ENCODE measurements around the gene METTL6.
A peak's percentile ranks its signal among the peaks of the same experiment; 100 is the strongest.
"Not testable (repeated sequence)": the region's sequence is repeated elsewhere in the genome, so short reads cannot be mapped to it uniquely, and the experiment has no call there.

METTL6 gene

DNA sequence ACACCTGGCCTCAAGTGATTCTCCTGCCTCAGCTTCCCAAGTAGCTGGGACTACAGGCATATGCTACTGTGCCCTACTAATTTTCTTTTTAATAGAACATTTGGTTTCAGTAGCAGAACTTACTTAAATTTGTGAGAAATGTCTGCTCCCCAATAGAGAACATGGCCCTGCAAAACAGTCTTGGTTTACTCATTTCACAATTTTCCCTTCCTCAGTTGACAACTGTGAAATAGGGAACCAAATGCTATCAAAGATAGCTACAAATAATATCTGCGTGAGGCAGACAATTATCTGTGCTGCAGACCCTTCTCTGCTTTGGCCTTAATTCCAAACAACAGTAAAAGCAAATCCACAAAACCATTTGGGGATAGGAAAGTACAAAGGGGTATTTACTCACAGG lies 22.6 kb downstream of the METTL6 start:
- DNase-seq (ENCODE audit: low read depth in 2 of 2): no peak

DNA sequence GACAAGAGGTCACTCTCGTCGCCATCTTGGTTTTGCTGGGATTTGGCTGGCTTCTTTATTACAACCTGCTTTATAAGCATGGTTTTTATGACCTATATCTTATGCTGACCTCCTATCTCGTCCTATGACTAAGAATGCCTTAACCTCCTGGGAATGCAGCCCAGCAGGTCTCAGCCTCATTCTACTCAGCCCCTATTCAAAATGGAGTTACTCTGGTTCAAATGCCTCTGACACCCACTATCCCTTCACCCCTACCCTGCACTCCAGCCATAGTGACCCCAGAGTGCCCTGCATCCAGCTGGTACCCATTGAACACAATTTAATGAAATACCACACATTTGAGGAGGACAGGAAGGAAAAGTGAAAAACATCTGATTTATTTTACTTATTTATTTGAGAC lies 23.4 kb downstream of the METTL6 start:
- DNase-seq (ENCODE audit: low read depth in 2 of 2): no peak

DNA sequence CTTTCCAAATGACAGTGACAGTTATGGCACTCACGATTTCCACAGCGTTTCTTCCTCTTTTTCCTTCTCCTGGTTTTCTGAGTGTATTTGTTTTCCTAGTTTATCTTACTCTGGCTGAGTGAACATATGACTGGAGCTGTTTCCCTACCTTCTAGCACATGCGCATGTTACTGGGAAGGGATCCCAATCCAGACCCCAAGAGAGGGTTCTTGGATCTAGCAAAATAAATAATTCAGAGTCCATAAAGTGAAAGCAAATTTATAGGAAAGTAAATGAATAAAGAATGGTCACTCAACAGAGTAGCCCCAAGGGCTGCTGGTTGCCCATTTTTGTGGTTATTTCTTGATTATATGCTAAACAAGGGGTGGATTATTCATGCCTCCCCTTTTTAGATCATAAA lies 23.8 kb downstream of the METTL6 start:
- no peak for DNase-seq (ENCODE audit: low read depth in 2 of 2)

DNA sequence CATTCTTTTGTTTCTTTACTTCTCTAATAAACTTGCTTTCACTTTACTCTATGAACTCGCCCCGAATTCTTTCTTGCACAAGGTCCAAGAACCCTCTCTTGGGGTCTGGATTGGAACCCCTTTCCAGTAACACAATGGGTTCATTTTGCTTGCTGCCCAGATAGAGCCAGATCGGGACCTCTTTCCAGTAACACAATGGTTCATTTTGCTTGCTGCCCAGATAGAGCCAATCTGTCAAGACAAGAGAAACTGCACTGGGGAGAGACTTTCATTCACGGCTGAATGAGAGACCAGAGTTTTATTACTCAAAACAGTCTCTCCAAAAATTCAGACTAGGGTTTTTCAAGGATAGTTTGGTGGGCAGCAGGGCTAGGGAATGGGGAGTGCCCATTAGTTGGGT lies 25.4 kb downstream of the METTL6 start:
- no peak for DNase-seq (ENCODE audit: low read depth in 2 of 2)

DNA sequence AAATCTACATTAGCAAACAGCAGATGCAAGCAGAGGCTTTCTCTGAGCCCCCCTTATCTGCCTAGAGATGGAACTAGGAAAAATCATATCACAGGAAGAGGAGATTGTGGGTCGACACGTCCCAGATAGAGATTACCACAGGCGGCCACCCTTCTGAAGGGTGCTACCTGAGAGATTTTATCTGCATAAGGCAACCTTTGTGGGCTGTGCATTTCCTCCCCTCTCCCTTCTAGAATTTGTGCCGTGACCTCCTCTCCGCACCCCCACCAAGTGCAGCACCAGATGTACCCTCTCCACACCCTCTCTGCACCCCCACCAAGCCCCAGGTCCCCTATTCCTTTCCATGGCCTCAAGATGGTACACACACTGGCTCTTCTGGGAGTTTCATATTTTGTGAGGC lies 27.4 kb downstream of the METTL6 start:
- no peak for DNase-seq (ENCODE audit: low read depth in 2 of 2)

DNA sequence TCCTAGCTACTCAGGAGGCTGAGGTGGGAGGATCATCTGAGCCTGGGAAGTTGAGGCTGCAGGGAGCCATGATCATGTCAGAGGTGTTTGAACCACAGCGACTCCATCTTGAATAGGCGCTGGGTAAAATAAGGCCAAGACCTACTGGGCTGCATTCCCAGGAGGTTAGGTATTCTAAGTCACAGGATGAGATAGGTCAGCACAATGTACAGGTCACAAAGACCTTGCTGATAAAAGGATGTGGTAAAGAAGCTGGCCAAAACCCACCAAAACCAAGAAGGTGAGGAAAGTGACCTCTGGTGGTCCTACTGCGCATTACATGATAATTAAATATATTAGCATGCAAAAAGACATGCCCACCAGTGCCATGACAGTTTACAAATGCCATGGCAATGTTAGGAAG lies 28.6 kb downstream of the METTL6 start:
- not testable (repeated sequence) for DNase-seq (ENCODE audit: low read depth in 2 of 2)

DNA sequence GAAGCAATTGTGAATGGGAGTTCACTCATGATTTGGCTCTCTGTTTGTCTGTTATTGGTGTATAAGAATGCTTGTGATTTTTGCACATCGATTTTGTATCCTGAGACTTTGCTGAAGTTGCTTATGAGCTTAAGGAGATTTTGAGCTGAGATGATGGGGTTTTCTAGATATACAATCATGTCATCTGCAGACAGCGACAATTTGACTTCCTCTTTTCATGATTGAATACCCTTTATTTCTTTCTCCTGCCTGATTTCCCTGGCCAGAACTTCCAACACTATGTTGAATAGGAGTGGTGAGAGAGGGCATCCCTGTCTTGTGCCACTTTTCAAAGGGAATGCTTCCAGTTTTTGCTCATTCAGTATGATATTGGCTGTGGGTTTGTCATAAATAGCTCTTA lies 34.1 kb downstream of the METTL6 start:
- DNase-seq (ENCODE audit: low read depth in 2 of 2): not testable (repeated sequence)

DNA sequence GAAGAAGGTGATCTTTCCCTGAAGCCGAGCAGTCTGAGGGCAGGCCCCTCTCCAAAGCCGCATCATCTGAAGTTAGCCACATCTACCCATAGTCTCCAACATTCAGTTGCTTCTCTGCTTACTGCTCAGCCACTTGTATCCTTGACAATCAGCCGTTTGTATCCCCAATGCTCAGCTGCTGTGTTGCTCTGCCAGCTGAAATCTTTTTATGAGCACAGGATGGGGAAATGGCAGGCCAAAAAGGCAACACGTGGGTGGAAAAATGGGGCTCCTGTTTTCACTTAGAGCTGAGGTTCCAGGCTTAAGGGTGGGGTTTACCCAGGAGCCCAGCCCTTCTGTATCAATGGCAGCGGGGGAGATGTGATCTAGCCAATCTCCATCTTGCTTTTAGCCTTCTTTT lies 36.3 kb downstream of the METTL6 start:
- DNase-seq (ENCODE audit: low read depth in 2 of 2): no peak

DNA sequence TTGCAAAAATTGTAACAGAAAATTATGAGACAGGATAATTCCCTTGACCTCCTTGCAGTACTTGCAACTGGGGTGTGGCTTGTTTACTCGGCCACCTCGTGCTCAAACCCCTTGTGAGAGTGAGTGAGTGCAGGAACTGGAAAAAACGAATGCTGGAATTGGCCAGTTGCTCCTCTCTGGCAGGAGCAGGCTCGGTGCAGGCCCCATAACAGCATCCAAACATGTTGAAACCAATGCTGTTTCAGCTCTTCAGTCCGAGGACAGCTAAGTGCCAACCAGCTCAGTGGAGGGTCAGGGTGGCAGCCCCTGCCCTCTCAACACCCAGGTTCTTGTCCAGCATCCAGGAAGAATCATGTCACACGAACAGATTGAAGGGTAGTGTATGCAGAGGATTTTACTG lies 36.9 kb downstream of the METTL6 start:
- no peak for DNase-seq (ENCODE audit: low read depth in 2 of 2)

DNA sequence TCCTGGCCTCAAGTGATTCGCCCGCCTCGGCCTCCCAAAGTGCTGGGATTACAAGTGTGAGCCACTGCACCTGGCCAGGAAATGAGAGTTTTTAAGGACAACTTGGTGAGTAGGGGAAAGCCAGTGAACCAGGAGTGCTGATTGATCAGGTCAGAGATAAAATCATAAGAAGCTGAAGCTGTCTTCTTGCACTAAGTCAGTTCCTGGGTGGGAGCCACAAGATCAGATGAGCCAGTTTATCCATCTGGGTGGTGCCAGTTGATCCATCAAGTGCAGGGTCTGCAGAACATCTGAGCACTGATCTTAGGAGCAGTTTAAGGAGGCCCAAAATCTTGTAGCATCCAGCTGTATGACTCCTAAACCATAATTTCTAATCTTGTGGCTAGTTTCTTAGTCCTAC lies 39.0 kb downstream of the METTL6 start:
- DNase-seq (ENCODE audit: low read depth in 2 of 2): not testable (repeated sequence)

DNA sequence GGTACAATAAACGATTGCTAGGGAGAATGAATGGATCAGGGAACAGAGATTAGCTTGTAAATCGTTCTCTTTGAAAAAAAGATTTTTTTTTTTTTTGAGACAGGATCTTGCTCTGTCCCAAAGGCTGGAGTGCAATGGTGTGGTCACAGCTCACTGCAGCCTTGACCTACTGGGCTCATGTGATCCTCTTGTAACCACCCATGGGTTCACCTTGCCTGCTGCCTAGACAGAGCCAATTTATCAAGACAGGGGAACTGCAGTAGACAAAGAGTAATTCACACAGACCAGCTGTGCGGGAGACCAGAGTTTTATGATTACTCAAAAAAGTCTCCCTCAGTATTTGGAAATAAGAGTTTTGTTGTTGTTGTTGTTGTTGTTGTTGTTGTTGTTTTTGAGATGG lies 39.6 kb downstream of the METTL6 start:
- no peak for DNase-seq (ENCODE audit: low read depth in 2 of 2)

DNA sequence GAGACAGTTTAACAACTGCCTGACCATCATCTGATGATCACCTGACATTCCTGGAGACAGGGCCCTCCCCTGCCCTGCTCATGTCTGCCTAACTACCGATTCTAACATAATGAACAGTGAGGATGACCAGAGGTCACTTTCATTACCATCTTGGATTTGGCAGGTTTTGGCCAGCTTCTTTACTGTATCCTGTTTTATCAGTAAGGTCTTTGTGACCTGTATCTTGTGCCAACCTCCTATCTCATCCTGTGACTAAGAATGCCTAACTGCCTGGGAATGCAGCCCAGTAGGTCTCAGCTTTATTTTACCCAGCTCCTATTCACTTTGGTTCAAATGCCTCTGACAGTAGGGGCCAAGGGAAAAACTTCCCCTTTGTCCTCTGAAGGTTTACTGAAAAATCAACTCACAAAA lies 40.2 kb downstream of the METTL6 start:
- DNase-seq (ENCODE audit: low read depth in 2 of 2): no peak

DNA sequence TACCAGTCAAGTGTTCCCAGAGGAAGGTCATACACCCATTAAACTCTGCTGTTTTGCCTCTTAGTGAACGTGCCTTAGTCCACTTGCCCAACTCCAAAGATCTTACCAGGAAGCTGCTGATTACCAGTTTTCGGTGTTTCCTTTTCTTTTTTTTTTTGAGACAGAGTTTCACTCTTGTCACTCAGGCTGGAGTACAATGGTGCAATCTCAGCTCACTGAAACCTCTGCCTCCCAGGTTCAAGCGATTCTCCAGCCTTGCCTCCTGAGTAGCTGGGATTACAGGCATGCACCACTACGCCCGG lies 40.7 kb downstream of the METTL6 start:
- not testable (repeated sequence) for DNase-seq (ENCODE audit: low read depth in 2 of 2)

DNA sequence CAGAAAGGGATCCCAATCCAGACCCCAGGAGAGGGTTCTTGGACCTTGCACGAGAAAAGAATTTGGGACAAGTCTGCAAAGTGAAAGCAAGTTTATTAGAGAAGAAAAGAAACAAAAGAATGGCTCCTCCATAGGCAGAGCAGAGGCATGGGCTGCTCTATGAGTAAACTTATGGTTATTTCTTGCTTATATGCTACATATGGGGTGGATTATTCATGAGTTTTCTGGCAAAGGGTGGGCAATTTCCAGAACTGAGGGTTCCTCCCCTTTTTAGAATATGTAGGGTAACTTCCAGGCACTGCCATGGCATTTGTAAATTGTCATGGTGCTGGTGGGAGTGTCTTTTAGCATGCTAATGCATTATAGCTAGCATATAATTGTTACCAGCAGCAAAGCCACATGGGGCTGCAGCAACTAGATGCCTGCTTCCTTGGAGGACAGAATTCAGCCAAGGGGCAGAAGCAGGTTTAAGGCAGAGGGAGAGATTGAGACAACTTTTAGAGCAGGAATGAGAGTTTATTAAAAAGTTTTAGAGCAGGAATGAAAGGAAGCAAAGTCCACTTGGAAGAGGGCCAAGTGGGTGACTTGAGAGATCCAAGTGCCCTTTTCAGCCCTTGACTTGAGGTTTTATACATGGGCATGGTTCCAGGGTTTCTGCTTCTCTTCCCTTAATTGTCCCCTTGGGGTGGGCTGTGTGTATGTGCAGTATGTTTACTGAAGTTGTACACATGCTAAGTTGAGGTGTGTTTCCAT lies 41.3 kb downstream of the METTL6 start:
- DNase-seq (ENCODE audit: low read depth in 2 of 2): no peak

DNA sequence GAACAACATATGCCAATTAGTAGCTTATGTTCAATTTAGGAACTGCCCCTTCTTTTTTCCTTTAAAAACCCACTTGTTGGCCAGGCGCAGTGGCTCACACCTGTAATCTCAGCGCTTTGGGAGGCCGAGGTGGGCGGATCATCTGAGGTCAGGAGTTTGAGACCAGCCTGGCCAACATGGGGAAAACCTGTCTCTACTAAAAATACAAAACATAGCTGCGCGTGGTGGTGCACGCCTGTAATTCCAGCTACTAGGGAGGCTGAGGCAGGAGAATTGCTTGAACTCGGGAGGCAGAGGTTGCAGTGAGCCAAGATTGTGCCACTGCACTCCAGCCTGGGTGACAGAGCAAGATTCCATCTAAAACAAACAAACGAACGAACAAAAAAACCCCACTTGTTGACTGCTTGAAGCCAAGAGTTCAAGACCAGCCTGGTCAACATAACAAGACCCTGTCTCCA lies 42.1 kb downstream of the METTL6 start:
- DNase-seq (ENCODE audit: low read depth in 2 of 2): not testable (repeated sequence)

DNA sequence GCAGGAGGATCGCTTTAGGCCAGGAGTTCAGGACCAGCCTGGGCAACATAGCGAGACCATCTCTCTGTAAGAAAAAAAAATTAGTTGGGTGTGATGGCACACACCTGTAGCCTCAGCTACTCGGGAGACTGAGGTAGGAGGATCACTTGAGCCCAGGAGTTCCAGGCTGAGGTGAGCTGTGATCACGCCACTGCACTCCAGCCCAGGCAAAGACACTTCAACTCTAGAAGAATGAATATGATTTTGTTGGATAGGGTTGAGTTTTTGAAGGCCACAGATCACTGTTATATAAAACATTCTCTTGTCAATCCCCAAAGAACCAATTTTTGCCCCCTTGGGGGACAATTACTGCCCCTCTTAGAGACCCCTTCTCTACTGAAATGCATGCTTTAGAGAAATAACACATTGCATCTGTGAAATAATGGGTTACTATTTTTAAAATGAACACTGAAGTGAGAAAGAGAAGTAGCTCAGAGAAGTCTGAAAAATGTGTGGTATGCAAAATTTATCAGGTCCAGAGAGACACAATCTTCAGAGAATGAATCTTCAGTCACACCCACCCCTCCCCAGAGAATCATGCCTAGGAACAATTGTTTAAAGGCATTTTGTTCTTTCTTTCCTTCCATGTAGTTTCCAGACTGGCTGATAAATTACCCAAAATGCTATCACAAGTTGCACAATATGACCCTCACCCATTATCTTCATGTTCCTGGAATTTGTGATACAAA lies 42.7 kb downstream of the METTL6 start:
- DNase-seq (ENCODE audit: low read depth in 2 of 2): no peak

DNA sequence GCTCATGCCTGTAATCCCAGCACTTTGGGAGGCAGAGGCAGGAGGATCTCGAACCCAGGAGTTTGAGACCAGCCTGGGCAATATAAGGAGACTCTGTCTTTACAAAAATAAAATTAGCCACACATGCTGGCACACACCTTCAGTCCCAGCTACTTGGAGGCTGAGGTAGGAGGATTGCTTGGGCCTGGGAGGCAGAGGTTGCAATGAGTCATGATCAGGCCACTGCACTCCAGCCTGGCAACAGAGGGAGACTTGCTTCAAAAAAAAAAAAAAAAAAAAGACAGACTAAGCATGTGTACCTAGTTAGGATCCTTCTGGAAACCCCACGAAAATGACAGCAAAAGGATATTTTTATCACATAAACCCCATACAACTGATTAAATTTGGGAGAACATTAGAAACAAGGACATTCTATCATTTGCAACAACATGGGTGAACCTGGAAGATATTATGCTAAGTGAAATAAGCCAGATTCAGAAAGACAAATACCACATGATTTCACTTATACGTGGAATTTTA lies 44.9 kb downstream of the METTL6 start:
- no peak for DNase-seq (ENCODE audit: low read depth in 2 of 2)

DNA sequence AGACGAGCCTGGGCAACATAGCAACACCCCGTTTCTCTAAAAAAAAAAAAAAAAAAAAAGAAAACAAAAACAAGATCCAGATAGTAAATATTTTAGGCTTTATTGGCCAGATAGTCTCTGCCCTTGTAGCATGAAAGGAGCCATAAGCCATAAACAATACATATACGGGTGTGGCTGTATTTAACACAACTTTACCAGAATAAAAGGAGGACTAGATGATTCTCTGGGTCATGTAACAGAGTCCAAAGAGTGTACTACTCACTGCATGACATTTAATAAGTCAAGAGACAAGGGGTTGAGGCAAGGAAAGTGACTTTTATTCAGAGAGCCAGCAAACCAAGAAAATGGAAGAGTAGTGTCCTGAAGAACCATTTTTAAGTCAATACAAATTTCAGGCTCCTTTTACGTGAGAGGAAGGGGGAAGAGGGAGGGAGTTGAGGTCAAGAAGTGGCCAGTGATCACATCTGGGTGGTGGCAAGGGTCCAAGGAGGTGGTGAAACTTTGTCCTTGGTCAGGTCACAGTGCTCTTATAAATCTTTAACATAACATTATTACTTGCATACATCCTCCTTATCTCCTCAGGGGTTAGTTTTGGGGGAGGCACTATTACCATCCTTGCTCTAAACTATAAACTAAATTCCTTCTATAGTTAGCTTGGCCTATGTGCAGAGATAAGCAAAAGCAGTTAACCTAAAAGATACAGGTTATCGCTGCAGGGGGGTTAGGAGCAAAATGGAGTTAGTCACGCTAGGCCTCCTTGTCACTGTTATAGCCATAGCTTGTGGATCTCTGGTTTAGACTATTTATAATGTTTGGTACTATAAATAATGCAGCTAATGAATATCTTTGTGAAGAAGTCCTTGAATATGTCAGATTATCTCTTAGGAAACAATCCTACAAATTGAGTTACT lies 46.1 kb downstream of the METTL6 start:
- DNase-seq (ENCODE audit: low read depth in 2 of 2): no peak

DNA sequence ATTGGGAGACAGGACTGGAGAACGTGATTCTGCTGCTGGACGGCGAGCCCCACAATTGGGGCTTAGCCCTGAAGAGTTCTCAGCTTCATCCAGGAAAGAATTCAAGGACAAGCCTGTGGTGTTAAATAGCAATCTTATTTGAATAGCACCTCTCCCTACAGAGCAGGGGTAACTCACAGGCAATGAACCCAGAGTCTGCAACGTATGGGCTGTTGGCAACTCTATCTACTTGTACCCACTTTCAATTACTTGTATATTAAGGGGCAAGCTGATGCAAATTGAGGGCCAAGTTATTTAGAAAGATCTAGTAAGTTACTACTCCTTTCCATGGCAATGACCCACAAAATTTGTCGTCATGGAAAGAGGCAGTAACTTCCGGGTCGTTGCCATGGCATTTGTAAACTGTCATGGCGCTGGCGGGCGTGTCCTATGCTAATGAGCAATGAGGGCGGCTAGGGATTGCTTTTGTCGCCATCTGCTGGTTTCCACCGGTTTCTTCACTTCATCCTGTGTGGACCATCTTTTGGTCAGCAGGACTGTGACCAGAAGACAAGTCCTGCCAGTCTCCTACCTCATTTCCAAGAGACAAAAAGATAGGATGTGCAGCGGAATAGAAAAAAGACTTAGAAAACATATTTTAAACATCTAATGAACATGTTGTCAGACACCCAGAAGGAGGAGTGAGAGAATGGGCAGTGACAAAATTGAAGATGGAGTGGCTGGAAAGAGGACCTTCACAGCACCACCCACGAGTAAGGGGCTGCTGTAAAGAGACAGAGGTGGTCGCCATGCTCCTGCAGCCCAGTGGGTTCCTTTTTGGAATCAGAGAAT lies 49.2 kb downstream of the METTL6 start:
- peak; percentile 78 to 88 for DNase-seq (ENCODE audit: low read depth in 2 of 2)

DNA sequence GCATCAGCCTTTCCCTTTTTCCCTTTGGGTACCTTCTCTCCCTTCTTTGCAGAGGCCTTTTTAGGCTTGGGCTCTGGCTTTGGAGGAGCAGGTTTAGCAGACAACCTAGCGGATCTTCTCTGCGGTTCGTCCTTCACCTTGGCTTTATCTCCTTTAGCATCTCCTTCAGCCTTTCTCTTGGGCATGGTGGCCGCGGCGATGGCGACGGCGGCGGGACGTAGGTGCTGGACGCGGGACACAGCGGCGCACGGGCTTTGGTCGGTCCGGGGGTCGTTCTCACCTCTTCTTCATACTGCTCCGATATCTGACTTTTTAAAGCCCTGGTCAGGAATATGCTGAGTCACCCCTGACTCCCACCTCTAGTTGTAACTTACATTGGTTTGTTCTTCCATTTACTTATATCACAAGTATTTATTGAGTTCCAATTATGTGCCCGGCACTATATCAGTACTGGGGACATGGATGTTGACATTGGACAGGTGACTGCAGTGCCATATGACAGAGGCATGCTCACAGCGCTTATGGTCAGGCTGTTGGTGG lies 51.8 kb downstream of the METTL6 start:
- no peak for DNase-seq (ENCODE audit: low read depth in 2 of 2)

DNA sequence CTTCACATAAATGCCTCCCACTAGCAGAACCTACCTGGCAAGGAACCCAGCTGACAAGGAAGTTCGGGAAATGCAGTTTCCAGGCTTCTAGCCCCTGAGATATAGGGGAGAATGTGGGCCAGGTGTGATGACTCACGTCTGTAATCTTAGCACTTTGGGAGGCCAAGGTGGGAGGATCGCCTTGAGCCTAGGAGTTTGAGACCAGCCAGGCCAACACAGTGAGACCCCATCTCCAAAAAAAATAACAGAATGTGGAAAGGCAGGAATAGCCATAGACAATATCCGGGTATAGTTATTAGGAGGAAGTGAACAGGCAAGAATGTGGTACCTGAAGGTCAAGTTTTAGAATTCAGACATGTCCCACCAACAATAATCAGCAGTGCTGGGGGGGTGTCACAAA lies 54.4 kb downstream of the METTL6 start:
- no peak for DNase-seq (ENCODE audit: low read depth in 2 of 2)
